Lung (tissue), 12 donors: Measurements from ENCODE around the gene SNX27. TPM values are rescaled to one million over a fixed set of nuclear protein-coding genes. Genes with fewer than 3 reads are reported as not detected.

Experiments used
- ATAC-seq: fragments of 200-7000 bp; cut with Tn5 transposase; one replicate; pipeline ENCODE4 v1.9.1; 2020; ENCODE audit warnings: moderate number of reproducible peaks; ENCODE audit not compliant: insufficient read depth, low FRiP score
- DNase-seq, 3 donors: peaks; one replicate each; pipeline ENCODE4 v3.0.0-alpha.2; 2013 to 2017
- H3K27ac ChIP-seq, 2 donors: one replicate each; pipeline ENCODE4 v1.5.1; 2013; ENCODE audit warnings: mild to moderate bottlenecking in 2 of 2, moderate library complexity in 2 of 2, control low read depth in 1 of 2, inconsistent platforms in 1 of 2, low read depth in 1 of 2, low read length in 1 of 2
- H3K27me3 ChIP-seq, 3 donors: one replicate each; pipeline ENCODE4 v1.5.1; 2013; ENCODE audit warnings: low read length in 2 of 3; ENCODE audit not compliant: control insufficient read depth in 3 of 3, insufficient read depth in 3 of 3
- H3K36me3 ChIP-seq, 4 donors: one replicate each; pipeline ENCODE4 v1.5.1; 2013; ENCODE audit warnings: low read length in 4 of 4, mild to moderate bottlenecking in 1 of 4, moderate library complexity in 1 of 4; ENCODE audit not compliant: control insufficient read depth in 4 of 4, insufficient read depth in 4 of 4
- H3K4me1 ChIP-seq, 5 donors: one replicate each; pipeline ENCODE4 v1.5.1; 2013; ENCODE audit warnings: low read length in 5 of 5, mild to moderate bottlenecking in 2 of 5, moderate library complexity in 1 of 5; ENCODE audit not compliant: control insufficient read depth in 5 of 5, insufficient read depth in 5 of 5
- H3K4me3 ChIP-seq: one replicate; pipeline ENCODE4 v1.5.1; 2013; ENCODE audit warnings: mild to moderate bottlenecking, control low read depth, moderate library complexity
- H3K9ac ChIP-seq, 2 donors: one replicate each; pipeline ENCODE4 v1.5.1; 2013; ENCODE audit warnings: low read length in 2 of 2, control low read depth in 1 of 2; ENCODE audit not compliant: insufficient read depth in 1 of 2
- H3K9me3 ChIP-seq, 4 donors: one replicate each; pipeline ENCODE4 v1.5.1; 2013; ENCODE audit warnings: low read length in 3 of 4, mild to moderate bottlenecking in 1 of 4, moderate library complexity in 1 of 4; ENCODE audit not compliant: control insufficient read depth in 4 of 4, insufficient read depth in 3 of 4
- WGBS, 2 donors: extraction: QIAGEN DNeasy Blood & Tissue Kit; methylation state at CpG; one replicate each; pipeline ENCODE4 v1.1.7; 2013; 5-methylcytosine and 5-hydroxymethylcytosine counted together
- polyA plus RNA-seq, 2 donors: library from polyadenylated mRNA; stranded (reverse); fragments of 200-250 nt; gene quantifications; one replicate each; pipeline ENCODE4 v1.2.1, GENCODE V29; 2013
- total RNA-seq, 2 donors: library from RNA; depleted of rRNA in 1 of 2; stranded (reverse); fragments of >200 nt in 1 of 2; gene quantifications; one replicate each; pipeline ENCODE4 v1.2.1, GENCODE V29; 2014 to 2021
- TF ChIP-seq, protein P1 (sequence below): IDR thresholded peaks from 2 replicates; pipeline ENCODE4 v1.5.1; 2012; ENCODE audit warnings: mild to moderate bottlenecking; ENCODE audit errors: control extremely low read depth, extremely low read depth
- donor health status: control.
- donor health status: control.
- donor health status: Bipolar disorder and iron deficiency.
- donor health status: healthy.
- donor health status: DM: yes; HTN: yes; CAD: no.

SNX27 gene
- total and polyA plus RNA-seq, 4 donors = 12.1 to 63.7 (median 26.5) TPM

DNA sequence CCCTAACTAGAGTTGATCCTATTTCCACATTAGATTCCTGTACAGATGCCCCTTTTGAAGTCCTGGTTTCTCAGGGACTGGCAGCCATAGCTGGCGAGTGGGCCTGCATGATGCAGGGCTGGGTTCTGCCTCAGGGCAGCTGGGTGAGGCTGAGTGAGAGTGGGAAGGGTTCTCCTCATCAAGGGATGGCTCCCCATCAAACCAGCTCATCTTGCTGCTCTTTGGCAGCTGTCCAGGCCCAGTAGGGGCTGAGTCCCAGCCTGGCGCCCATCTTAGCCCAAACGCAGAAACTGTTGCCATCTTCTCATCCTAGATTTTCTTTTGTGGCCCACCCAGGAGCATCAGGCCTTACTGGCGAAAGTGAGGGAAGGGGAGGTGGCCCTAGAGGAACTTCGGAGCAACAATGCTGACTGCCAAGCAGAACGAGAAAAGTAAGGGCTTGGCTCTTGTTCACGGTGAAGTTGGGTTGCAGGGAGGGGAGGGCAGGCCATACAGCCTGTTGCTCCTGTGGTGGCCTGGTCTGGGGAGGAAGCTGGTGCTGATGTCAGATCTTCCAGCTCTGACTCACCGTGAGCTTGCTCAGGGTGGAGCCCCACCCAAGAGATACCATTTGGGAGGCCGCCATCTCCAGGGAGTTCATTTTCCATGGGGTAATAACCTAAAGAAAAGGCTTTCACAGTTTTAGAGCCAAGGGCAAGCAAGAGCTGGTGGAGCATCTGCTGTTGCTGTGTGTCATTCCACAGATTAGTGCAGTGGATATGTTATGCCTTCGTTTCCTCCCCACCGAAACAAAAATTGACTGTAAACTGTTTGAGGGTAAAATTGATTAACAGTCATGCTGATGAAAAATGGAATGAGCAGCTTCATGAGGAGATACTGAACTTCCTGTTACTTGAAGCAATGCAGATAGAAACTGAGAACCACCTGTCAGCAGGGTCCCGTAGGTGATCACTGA is 37.0 kb upstream of the SNX27 start:
- H3K9me3 ChIP-seq = no peaks in the 10 kb centered on the region
- no peak overlapping the region for H3K27ac ChIP-seq
- H3K4me1 ChIP-seq = no peaks in the 10 kb centered on the region
- H3K27me3 ChIP-seq = no peaks in the 10 kb centered on the region
- H3K4me3 ChIP-seq = no peak overlapping the region
- 87 to 93% methylated on average over 12 of the region's 12 CpGs for WGBS, 2 donors
- no peak overlapping the region for H3K9ac ChIP-seq
- DNase-seq (no peak), ATAC-seq (peak; percentile 53)
- TF ChIP-seq, protein P1, sequence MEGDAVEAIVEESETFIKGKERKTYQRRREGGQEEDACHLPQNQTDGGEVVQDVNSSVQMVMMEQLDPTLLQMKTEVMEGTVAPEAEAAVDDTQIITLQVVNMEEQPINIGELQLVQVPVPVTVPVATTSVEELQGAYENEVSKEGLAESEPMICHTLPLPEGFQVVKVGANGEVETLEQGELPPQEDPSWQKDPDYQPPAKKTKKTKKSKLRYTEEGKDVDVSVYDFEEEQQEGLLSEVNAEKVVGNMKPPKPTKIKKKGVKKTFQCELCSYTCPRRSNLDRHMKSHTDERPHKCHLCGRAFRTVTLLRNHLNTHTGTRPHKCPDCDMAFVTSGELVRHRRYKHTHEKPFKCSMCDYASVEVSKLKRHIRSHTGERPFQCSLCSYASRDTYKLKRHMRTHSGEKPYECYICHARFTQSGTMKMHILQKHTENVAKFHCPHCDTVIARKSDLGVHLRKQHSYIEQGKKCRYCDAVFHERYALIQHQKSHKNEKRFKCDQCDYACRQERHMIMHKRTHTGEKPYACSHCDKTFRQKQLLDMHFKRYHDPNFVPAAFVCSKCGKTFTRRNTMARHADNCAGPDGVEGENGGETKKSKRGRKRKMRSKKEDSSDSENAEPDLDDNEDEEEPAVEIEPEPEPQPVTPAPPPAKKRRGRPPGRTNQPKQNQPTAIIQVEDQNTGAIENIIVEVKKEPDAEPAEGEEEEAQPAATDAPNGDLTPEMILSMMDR = no peak
- H3K36me3 ChIP-seq = peaks cover 0 to 14% (median 0%) of the 10 kb centered on the region in 4 donors

DNA sequence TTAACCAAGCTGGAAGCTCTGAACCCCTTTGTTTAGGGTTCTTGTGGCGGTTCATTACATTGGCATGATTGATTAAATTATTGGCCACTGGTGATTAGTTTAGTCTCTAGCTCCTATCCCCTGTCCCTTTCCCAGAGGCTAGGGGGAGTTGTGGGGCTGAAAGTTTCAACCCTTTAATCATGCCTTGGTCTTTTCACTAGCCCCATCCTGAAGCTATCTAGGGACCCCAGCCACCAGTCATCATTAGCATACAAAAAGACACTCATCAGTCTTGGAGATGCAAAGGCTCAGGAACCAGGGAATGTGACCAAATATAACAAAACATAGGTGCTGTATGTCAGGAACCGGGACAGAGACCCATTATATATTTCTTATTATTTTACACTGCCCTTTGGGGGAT is 34.7 kb upstream of the SNX27 start:
- H3K9me3 ChIP-seq = no peaks in the 10 kb centered on the region
- no peak overlapping the region for H3K9ac ChIP-seq
- DNase-seq = no peak
- TF ChIP-seq, protein P1 = no peak
- H3K27ac ChIP-seq = no peak overlapping the region
- no peaks in the 10 kb centered on the region for H3K27me3 ChIP-seq
- H3K36me3 ChIP-seq = peaks cover 0 to 20% (median 0%) of the 10 kb centered on the region in 4 donors
- ATAC-seq = no peak
- H3K4me1 ChIP-seq = no peaks in the 10 kb centered on the region
- H3K4me3 ChIP-seq = no peak overlapping the region
- 92 to 100% methylated on average over 2 of the region's 2 CpGs for WGBS, 2 donors

DNA sequence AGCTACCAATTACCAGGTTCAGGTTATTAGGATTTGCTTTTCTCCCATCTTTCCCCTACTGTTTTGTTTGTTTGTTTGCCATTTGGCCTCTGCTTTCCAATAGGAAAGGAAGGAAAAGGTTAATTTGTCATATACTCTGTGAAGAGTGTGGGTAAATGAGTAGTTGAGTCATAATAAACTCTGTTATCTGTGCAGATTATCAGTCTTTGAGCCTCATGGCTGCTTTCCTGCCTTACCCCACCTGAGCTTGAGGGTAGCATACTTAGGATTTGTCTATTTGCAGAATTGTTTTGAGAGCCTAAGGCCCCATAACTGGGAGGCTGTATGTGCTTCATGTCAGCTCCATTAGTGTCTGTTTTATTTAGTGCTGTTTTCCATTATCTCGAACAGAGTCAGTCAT is 32.9 kb upstream of the SNX27 start:
- Histone ChIP-seq H3K9me3 (no peaks in the 10 kb centered on the region), H3K4me1 (no peaks in the 10 kb centered on the region), H3K36me3 (peaks cover 0 to 23% (median 0%) of the 10 kb centered on the region in 4 donors), H3K27me3 (no peaks in the 10 kb centered on the region), H3K27ac (no peak overlapping the region), H3K4me3 (no peak overlapping the region), H3K9ac (no peak overlapping the region)
- DNase-seq (no peak), ATAC-seq (no peak)
- WGBS, 2 donors = 89 to 97% methylated on average over 1 of the region's 1 CpG
- TF ChIP-seq, protein P1 = no peak
